H1 (cell line): ENCODE results near the gene BEST3. TPM values are rescaled to one million over a fixed set of nuclear protein-coding genes. Genes with fewer than 3 reads are reported as not detected.

ENCODE experiments used
- CTCF ChIA-PET: fragments of 300-600 bp; sonication (Branson Sonifier 250); formaldehyde crosslinking; loops from one replicate; lab custom pipeline; 2021; ENCODE audit not compliant: partially characterized antibody; lab: Charles Lee
- POLR2A ChIA-PET: fragments of 300-600 bp; sonication (Branson Sonifier 250); formaldehyde crosslinking; loops from one replicate; lab custom pipeline; 2021; ENCODE audit warnings: inconsistent platforms; ENCODE audit not compliant: partially characterized antibody; lab: Charles Lee
- DNase-seq, 2 experiments: peaks; one replicate each; pipeline versions ENCODE4 v3.0.0 to v3.0.0-alpha.2; 2010 to 2022; ENCODE audit warnings: low spot score in 2 of 2, low read depth in 1 of 2, mixed read lengths in 1 of 2
- FAIRE-seq: peaks from 2 replicates; lab custom pipeline; 2011; peaks lifted over from hg19 to GRCh38; lab: Jason Lieb, UNC
- H2AFZ ChIP-seq: 2 replicates; pipeline ENCODE4 v1.8.1; 2012; ENCODE audit warnings: low read length, inconsistent platforms
- H2AK5ac ChIP-seq: 2 replicates; pipeline ENCODE4 v1.6.1; 2013; ENCODE audit warnings: low read depth, low read length
- H2BK120ac ChIP-seq: replicated peaks from 2 replicates; pipeline ENCODE3; 2013; ENCODE audit warnings: low read depth, low read length, inconsistent platforms
- H2BK12ac ChIP-seq: 2 replicates; pipeline ENCODE4 v1.6.1; 2013; ENCODE audit warnings: low read depth, low read length
- H2BK15ac ChIP-seq: 2 replicates; pipeline ENCODE4 v1.6.1; 2013; ENCODE audit warnings: low read length
- H2BK20ac ChIP-seq: 2 replicates; pipeline ENCODE4 v1.6.1; 2013; ENCODE audit warnings: low read length
- H2BK5ac ChIP-seq: 2 replicates; pipeline ENCODE4 v1.6.1; 2013; ENCODE audit warnings: low read depth, low read length
- H3K14ac ChIP-seq: 2 replicates; pipeline ENCODE4 v1.6.1; 2013; ENCODE audit warnings: inconsistent platforms; ENCODE audit not compliant: insufficient read length
- H3K18ac ChIP-seq: 2 replicates; pipeline ENCODE4 v1.6.1; 2013; ENCODE audit warnings: low read length; ENCODE audit errors: extremely low read depth
- H3K23ac ChIP-seq: 2 replicates; pipeline ENCODE4 v1.6.1; 2013; ENCODE audit warnings: inconsistent platforms; ENCODE audit not compliant: insufficient read length
- H3K23me2 ChIP-seq: 2 replicates; pipeline ENCODE4 v1.6.1; 2013; ENCODE audit warnings: low read depth, low read length
- H3K27ac ChIP-seq: 2 replicates; pipeline ENCODE4 v1.6.1; 2011; ENCODE audit warnings: low read depth, low read length, inconsistent platforms
- H3K27me3 ChIP-seq, 4 experiments: replicated peaks in 1 of 4; 1 replicate in 1 of 4; 2 replicates in 3 of 4; pipeline versions ENCODE4 v1.6.1 to v1.8.1; 2011 to 2013; ENCODE audit warnings: low read length in 3 of 4, mild to moderate bottlenecking in 3 of 4, inconsistent platforms in 2 of 4, mixed read lengths in 2 of 4, moderate library complexity in 1 of 4; ENCODE audit not compliant: control insufficient read depth in 3 of 4, insufficient read depth in 3 of 4; ENCODE audit errors: extremely low read depth in 1 of 4
- H3K36me3 ChIP-seq, 4 experiments: 2 replicates each; pipeline versions ENCODE4 v1.6.1 to v1.8.1; 2011 to 2013; ENCODE audit warnings: mild to moderate bottlenecking in 4 of 4, low read length in 3 of 4, moderate library complexity in 2 of 4, control low read depth in 1 of 4, inconsistent platforms in 1 of 4; ENCODE audit not compliant: insufficient read depth in 4 of 4, control insufficient read depth in 2 of 4
- H3K4ac ChIP-seq: replicated peaks from 2 replicates; pipeline ENCODE3; 2013; ENCODE audit warnings: low read length, low read depth, mixed read lengths, inconsistent platforms; ENCODE audit not compliant: insufficient read length
- H3K4me1 ChIP-seq, 4 experiments: replicated peaks in 1 of 4; 1 replicate in 1 of 4; 2 replicates in 3 of 4; pipeline versions ENCODE4 v1.6.1 to v1.8.1; 2011 to 2013; ENCODE audit warnings: low read length in 3 of 4, inconsistent platforms in 2 of 4, mixed read lengths in 1 of 4; ENCODE audit not compliant: insufficient read depth in 4 of 4, control insufficient read depth in 3 of 4
- H3K4me2 ChIP-seq, 2 experiments: 2 replicates each; pipeline versions ENCODE4 v1.6.1 to v1.8.1; 2011 to 2013; ENCODE audit warnings: low read depth in 2 of 2, low read length in 2 of 2, control low read depth in 1 of 2, inconsistent platforms in 1 of 2, mild to moderate bottlenecking in 1 of 2; ENCODE audit not compliant: insufficient read depth in 1 of 2
- H3K4me3 ChIP-seq, 4 experiments: fragments of 200-600, 300-600 bp in 1 of 4; sonication (generic), shearing (Covaris generic), sonication (Bioruptor Twin) in 1 of 4; 2 replicates each; pipeline versions ENCODE4 v1.5.1 to v1.8.1; 2011 to 2016; ENCODE audit warnings: low read length in 4 of 4, low read depth in 3 of 4, control low read depth in 2 of 4, inconsistent platforms in 2 of 4, mild to moderate bottlenecking in 2 of 4, mixed read lengths in 1 of 4, moderate library complexity in 1 of 4; ENCODE audit not compliant: insufficient read depth in 2 of 4; ENCODE audit errors: extremely low read depth in 1 of 4
- H3K56ac ChIP-seq: replicated peaks from 2 replicates; pipeline ENCODE3; 2013; ENCODE audit warnings: low read depth, mild to moderate bottlenecking, mixed read lengths, low read length, inconsistent platforms; ENCODE audit not compliant: insufficient read length
- H3K79me1 ChIP-seq: 2 replicates; pipeline ENCODE4 v1.6.1; 2013; ENCODE audit warnings: low read depth, low read length, control low read depth
- H3K79me2 ChIP-seq, 2 experiments: 2 replicates each; pipeline versions ENCODE4 v1.6.1 to v1.8.1; 2012 to 2013; ENCODE audit warnings: low read length in 2 of 2, mild to moderate bottlenecking in 2 of 2, inconsistent platforms in 1 of 2; ENCODE audit not compliant: insufficient read depth in 2 of 2, control insufficient read depth in 1 of 2
- H3K9ac ChIP-seq, 4 experiments: replicated peaks in 1 of 4; 1 replicate in 1 of 4; 2 replicates in 3 of 4; pipeline versions ENCODE4 v1.6.1 to v1.8.1; 2011 to 2013; ENCODE audit warnings: low read depth in 3 of 4, low read length in 3 of 4, control low read depth in 2 of 4, mild to moderate bottlenecking in 2 of 4, moderate library complexity in 2 of 4, inconsistent platforms in 1 of 4; ENCODE audit errors: extremely low read depth in 1 of 4
- H3K9me3 ChIP-seq, 2 experiments: 2 replicates each; pipeline versions ENCODE4 v1.6.1 to v1.8.1; 2012 to 2013; ENCODE audit warnings: mild to moderate bottlenecking in 2 of 2, moderate library complexity in 2 of 2, control low read depth in 1 of 2, inconsistent platforms in 1 of 2, low read depth in 1 of 2, low read length in 1 of 2, mixed read lengths in 1 of 2; ENCODE audit not compliant: insufficient read depth in 2 of 2
- H4K20me1 ChIP-seq, 2 experiments: replicated peaks in 1 of 2; 2 replicates each; pipeline versions ENCODE3 to v1.8.1; 2011 to 2013; ENCODE audit warnings: inconsistent platforms in 2 of 2, low read length in 2 of 2, mild to moderate bottlenecking in 1 of 2; ENCODE audit not compliant: insufficient read depth in 2 of 2, control insufficient read depth in 1 of 2
- H4K5ac ChIP-seq: 2 replicates; pipeline ENCODE4 v1.6.1; 2013; ENCODE audit warnings: low read length, low read depth, mixed read lengths, inconsistent platforms; ENCODE audit not compliant: insufficient read length
- H4K8ac ChIP-seq: 2 replicates; pipeline ENCODE4 v1.8.0; 2013; ENCODE audit warnings: mild to moderate bottlenecking, moderate library complexity, low read length, inconsistent platforms; ENCODE audit not compliant: insufficient read depth; ENCODE audit errors: extremely low read depth
- H4K91ac ChIP-seq: replicated peaks from 2 replicates; pipeline ENCODE3; 2013; ENCODE audit warnings: low read length, mixed read lengths, inconsistent platforms; ENCODE audit not compliant: insufficient read length
- CHD1 ChIP-seq: IDR thresholded peaks from 2 replicates; pipeline ENCODE4 v1.6.1; 2012; ENCODE audit warnings: low read depth, low read length, improper control_type of control experiment
- JUN ChIP-seq: IDR thresholded peaks from 2 replicates; pipeline ENCODE4 v1.6.1; 2011; ENCODE audit warnings: low read depth, mild to moderate bottlenecking, improper control_type of control experiment, low read length
- SUZ12 ChIP-seq: fragments of 200-600 bp; sonication (generic); IDR thresholded peaks from 2 replicates; pipeline ENCODE4 v1.6.1; 2012; ENCODE audit warnings: mild to moderate bottlenecking, inconsistent platforms, low read length, moderate library complexity, mixed read lengths
- TAF1 ChIP-seq: IDR thresholded peaks from 2 replicates; pipeline ENCODE4 v1.6.1; 2011; ENCODE audit warnings: mild to moderate bottlenecking, low read depth, low read length
- YY1 ChIP-seq: IDR thresholded peaks from 2 replicates; pipeline ENCODE4 v1.6.1; 2011; ENCODE audit warnings: low read depth, mild to moderate bottlenecking, low read length
- WGBS, 2 experiments: shearing (Covaris generic) in 1 of 2; methylation state at CpG; one replicate each; pipeline versions ENCODE4 v1.1.6 to v1.1.7; 2013 to 2015; ENCODE audit warnings: low lambda C conversion rate in 2 of 2, mixed read lengths in 2 of 2, inconsistent platforms in 1 of 2, low coverage in 1 of 2, missing lambda C conversion rate in 1 of 2; ENCODE audit not compliant: insufficient replicate concordance in 2 of 2, insufficient coverage in 1 of 2, insufficient read length in 1 of 2; ENCODE audit errors: extremely low coverage in 1 of 2, missing lambda C conversion rate in 1 of 2; 5-methylcytosine and 5-hydroxymethylcytosine counted together
- polyA plus RNA-seq, 7 experiments: library from polyadenylated mRNA; depleted of rRNA in 3 of 7; stranded (reverse) in 5 of 7; unstranded in 2 of 7; fragments of >200 nt in 5 of 7; fragments of 200-250 nt in 2 of 7; gene quantifications; 1 replicate in 5 of 7; 2 replicates in 1 of 7; 4 replicates in 1 of 7; pipeline versions ENCODE4 v1.2.1 to v1.2.3, GENCODE V29; 2011 to 2013; ENCODE audit warnings: missing spikeins in 2 of 7, mixed read lengths in 2 of 7
- total RNA-seq: library from RNA; stranded (reverse); fragmentation: NEBNext Ultra II Directional; extraction: Animal tissue kit (Norgen Biotek cat#: 25700); gene quantifications from 2 replicates; pipeline ENCODE4 v1.2.1, GENCODE V29; 2021

Gene BEST3
- total and polyA plus RNA-seq, 2 of the 8 experiments (the other 6 are each of a cell fraction or from before 2014, with no cell fraction given) = 0.17 TPM; not detected in 1

DNA sequence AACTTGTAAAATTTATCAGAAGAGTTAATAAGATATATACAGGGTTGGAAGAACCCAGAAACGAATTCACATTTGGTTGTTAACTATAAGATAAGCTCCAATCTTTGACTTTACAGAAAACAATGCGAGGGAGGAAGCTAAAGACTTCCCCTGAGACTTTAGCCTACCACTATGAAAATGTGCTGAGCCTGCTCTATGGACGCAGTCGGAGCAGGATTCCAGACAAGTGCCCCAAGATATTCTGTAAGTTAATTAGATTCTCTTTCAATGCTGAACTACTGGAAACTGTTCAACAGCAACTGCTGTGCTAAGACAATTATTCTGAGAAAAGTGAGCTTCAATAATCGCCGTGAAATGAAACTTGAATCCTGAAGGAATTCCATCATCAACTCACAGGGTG, 80.1 kb downstream of the BEST3 start:
- Histone ChIP-seq H2BK120ac (no peak overlapping the region), H4K8ac (no peak overlapping the region), H2BK5ac (no peak overlapping the region), H3K4me3 (no peak overlapping the region), H2AFZ (no peak overlapping the region), H3K4me2 (no peak overlapping the region), H3K9me3 (no peaks in the 10 kb centered on the region), H4K5ac (no peak overlapping the region), H2BK20ac (no peak overlapping the region), H3K27ac (no peak overlapping the region), H3K4ac (no peak overlapping the region), H2BK12ac (no peak overlapping the region), H3K56ac (no peak overlapping the region), H2BK15ac (no peak overlapping the region), H4K91ac (no peak overlapping the region), H3K27me3 (no peaks in the 10 kb centered on the region; a peak in 1 of 7 replicates), H4K20me1 (no peaks in the 10 kb centered on the region), H3K36me3 (no peaks in the 10 kb centered on the region), H3K79me1 (no peaks in the 10 kb centered on the region), H3K9ac (no peak overlapping the region), H3K4me1 (no peaks in the 10 kb centered on the region), H3K14ac (no peak overlapping the region), H3K79me2 (no peaks in the 10 kb centered on the region), H3K18ac (no peak overlapping the region), H3K23ac (no peak overlapping the region), H3K23me2 (no peaks in the 10 kb centered on the region), H2AK5ac (no peak overlapping the region)
- ChIA-PET POLR2A (interaction anchor here (0.8 to 1.0 kb wide), 3 partner anchors 13 to 63 kb away, joined by 3 read pairs; no protein-coding TSS in a partner anchor), CTCF (interaction anchor here (1.0 to 7.1 kb wide), 5 partner anchors 8 to 20 kb away, joined by 3 to 67 read pairs (median 5); partner anchors contain the start of gene LRRC10)
- TF ChIP-seq CHD1 (no peak), SUZ12 (no peak), YY1 (no peak), JUN (no peak), TAF1 (no peak)
- FAIRE-seq = no peak
- DNase-seq = no peak
- 84% methylated on average over 6 of the region's 6 CpGs; no CpG with 5 or more reads in 1 of the 2 experiments for WGBS, 2 experiments
